ENCODE data around the gene OR2F1. TPM values are rescaled to one million over a fixed set of nuclear protein-coding genes. Genes with fewer than 3 reads are reported as not detected.

OR2F1 gene, protein sequence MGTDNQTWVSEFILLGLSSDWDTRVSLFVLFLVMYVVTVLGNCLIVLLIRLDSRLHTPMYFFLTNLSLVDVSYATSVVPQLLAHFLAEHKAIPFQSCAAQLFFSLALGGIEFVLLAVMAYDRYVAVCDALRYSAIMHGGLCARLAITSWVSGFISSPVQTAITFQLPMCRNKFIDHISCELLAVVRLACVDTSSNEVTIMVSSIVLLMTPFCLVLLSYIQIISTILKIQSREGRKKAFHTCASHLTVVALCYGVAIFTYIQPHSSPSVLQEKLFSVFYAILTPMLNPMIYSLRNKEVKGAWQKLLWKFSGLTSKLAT
- polyA plus RNA-seq = not detected

DNA sequence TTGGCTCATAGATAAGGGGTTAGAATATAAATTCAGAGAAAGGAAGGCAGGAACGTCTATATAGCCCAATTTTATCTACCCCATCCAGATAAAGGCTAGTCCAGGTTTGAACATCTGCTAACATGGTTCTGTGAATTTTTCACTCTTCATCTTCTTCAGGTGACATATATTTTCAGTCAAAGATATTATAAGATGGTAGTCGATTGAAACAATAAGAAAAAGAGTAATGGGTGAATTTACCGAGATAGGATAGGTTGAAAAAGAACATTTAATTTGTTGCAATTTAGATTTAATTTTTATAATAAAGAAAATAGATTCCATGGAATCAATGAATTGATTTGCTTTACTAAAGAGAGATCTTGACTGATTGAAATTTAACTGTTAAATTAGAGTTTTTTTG is at the start of gene OR2F1:
TSS of gene OR2F1 (plus strand) at position 301 of the 400 bp plus-strand sequence. CDS start 5,127 bp downstream, outside the sequence.
- no peak within 1 kb of the TSS for H3K27ac ChIP-seq (ENCODE audit: low read depth, low read length)
- 80 to 83% (median 80%) methylated on average over 3 of the region's 3 CpGs for WGBS, 3 donors

DNA sequence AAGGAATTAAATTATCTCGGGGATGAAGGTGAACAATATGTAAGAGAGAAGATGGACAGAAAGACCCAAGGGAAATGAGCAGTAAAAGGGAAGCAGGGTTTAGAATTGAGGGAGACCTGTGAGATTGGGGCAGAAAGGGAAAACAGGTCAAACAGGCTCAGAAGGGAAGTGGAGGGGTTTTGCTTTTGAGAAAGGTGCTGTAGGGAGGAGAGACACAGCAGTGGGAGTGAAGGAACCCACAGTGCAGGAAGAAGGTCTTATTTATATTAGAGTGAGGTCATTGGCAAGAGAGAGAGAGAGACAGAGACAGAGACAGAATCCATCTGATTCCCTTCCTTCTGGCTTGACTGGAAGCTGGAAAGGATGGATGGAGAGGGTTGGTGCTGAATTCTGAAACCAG is 49.1 kb upstream of the OR2F1 start:
- H3K27ac ChIP-seq (ENCODE audit: low read depth, low read length) = no peak overlapping the region
- WGBS, 3 donors = 70 to 95% (median 89%) methylated on average over 1 of the region's 1 CpG

DNA sequence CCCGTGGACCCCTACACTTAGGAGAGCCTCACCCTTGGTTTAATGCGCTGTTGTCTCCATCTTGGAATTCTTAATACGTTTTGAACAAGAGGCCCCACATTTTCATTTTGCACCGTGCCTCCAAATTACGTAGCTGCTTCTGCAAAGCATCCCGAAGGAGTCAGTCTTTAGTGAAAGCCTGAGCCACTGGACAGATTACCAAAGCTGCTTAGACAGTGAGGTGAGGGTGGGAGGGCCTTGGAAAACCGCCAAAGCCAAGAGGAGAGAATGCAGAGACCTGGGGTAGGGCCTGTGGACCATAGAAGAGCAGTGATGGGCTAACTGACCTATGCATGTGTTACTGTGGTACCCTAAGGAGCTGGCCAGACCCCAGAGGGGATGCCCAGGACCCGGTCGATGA is 48.5 kb upstream of the OR2F1 start:
- 86 to 89% (median 86%) methylated on average over 9 of the region's 9 CpGs for WGBS, 3 donors
- no peak overlapping the region for H3K27ac ChIP-seq (ENCODE audit: low read depth, low read length)

DNA sequence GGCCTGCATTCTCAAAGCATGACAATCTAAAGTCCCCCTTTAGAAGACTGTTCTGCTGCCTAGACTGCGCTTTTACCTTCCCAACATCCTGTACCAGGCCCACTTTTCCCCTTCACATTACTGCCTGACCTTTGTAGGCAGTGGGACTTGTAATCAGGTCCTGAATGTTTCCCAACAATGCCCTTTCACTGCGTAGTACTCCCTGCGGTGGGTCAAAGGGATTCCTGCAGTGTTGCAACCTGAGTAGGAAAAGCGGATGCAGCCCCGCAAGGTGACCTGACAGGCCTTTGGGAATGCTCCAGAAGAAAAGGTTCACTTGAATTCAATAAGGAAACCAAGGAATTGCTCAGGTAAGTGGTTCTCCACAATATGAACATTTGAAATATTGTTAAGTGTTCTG is 47.7 kb upstream of the OR2F1 start:
- 91% methylated on average over 5 of the region's 5 CpGs for WGBS, 3 donors
- H3K27ac ChIP-seq (ENCODE audit: low read depth, low read length) = no peak overlapping the region

DNA sequence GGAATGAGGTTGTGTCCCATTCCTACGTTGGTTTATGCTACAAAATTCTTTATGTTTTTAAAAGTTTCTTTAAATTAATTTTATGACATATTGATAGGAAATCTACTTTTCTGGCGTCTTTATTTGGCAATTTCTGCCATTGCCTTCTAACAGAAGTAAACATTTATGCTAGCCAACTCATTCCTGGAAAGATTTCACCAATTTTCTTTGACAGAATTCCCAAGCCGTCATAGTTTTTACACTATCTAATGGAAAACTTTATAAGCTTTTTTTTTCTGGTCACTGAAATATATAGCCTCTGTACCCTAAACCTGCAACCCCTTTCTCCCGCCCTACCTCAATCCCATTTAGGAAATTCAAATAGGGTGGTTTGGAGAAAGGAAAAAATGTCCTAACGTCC is 46.5 kb upstream of the OR2F1 start:
- H3K27ac ChIP-seq (ENCODE audit: low read depth, low read length) = no peak overlapping the region
- WGBS, 3 donors = 64 to 70% (median 66%) methylated on average over 5 of the region's 5 CpGs

DNA sequence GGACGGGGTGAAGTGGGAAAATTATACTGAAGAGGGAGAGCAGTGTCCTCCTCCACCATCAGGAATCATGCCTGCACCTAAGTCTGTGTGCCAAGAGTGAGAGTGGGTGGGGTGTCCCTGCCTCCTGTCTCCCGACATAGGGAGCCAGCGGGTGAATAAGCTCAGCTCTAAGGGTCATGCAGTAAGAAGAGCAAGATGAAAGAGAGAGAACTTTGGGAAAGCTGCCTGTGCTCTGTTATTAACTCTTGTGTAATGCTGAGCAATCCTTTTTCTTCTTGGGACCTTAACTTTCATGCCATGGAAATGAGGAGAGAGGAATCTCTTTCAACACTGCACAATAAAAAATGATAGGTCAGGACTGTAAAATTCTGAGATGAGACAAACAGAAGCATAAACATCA is 44.8 kb upstream of the OR2F1 start:
- 47 to 81% (median 63%) methylated on average over 3 of the region's 3 CpGs for WGBS, 3 donors
- H3K27ac ChIP-seq (ENCODE audit: low read depth, low read length) = no peak overlapping the region

DNA sequence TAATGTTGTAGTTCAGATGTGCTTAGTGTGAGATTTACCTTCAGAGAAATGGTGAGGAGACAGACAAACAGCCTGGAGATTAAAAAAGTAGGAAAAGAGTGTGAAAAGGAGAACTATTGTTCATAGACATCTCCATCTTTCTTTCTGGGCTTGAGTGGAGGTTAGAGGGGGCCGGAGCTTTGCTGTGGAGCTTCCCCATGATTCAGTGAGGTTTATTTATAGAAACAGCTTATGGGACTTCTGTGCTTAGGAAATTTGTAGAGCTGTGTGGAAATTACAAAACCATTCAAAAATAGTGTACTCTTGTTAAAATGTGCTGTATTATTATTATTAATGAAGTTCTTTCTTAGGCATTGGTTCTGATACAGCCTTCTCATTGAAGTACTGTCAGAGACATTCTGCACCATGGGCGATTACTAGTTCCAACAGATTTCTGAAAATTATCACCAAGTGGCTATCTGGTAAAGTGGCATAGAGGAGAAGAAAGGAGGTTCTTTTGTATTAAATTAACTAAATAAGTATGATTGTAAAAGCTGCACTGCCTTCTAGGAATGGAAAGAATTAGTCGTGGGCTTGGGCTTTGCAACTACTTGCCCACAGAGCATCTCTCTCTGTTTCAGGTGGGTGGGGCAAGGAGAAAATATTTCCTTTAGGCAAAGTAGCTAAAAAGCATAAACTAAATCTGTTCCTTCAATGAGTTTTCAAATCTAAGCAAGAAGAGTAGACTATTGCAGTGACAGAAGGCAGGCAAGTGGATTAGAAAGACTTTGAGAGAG is 44.0 kb upstream of the OR2F1 start:
- no peak overlapping the region for H3K27ac ChIP-seq (ENCODE audit: low read depth, low read length)

DNA sequence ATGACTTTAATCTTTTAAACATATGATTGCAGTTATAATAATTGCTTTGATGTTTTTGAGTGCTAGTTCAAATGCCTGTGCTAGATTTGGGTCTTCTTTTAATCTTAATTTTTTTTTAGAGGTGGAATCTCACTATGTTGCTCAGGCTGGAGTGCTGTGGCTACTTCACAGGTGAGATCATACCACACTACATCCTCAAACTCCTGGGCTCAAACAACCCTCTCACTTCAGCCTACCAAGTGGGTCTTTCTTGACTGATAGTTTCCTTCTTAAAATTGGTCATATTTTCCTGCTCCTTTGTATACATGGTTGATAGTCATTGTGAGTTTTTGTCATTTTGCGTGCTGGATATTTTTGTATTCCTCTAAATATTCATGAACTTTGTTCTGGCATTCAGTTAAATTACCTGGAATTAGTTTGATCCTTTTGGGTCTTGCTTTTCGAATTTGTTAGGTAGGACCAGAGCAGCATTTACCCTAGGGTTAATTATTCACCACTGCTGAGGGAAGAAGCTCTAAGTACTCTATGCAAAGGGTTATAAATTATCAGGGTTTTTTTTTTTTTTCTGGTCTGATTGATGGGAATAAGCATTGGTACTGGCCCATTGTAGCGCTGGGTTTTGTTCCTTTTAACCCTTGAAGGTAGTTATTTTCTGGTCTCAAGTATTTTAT is 40.6 kb upstream of the OR2F1 start:
- H3K27ac ChIP-seq (ENCODE audit: low read depth, low read length) = no peak overlapping the region
- WGBS, 3 donors = 53 to 92% (median 91%) methylated on average over 3 of the region's 3 CpGs

More for the DNA sequence above, 44.0 kb upstream of the OR2F1 start:
- 69 to 81% (median 78%) methylated on average over 3 of the region's 3 CpGs for WGBS, 3 donors

DNA sequence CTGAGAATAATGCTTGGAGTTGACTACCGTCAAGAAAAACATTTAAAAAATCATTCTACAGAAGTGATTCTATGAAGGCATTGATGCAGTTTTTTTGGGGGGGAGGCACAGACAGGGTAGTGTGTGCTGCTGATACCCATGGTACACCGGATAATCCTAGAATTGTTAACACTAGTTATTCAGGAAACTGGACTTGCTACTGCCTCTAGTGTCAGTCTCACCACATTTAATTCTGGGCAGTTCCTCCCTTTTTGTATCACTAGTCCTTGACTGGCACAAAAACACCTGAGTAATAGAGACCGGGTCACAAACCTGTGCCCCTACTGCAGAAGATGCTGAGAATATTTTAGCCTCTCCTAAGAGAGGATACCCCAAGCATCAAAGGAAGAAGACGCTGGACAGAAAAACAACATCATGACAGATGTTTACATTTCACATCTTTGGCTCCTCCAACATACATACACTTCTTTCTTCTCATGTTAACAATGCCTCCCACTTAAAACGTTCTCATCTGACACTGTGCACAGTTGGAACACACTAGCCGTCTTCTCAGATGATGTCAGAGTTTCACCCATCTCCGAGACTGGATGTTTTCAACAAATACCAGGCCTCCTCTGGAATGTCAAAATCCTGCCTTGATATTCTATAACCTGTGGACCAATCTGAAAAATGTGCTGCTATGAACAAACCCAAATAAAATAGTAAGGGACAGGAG is 39.5 kb upstream of the OR2F1 start:
- H3K27ac ChIP-seq (ENCODE audit: low read depth, low read length) = no peak overlapping the region
- 64 to 71% (median 70%) methylated on average over 7 of the region's 7 CpGs for WGBS, 3 donors

DNA sequence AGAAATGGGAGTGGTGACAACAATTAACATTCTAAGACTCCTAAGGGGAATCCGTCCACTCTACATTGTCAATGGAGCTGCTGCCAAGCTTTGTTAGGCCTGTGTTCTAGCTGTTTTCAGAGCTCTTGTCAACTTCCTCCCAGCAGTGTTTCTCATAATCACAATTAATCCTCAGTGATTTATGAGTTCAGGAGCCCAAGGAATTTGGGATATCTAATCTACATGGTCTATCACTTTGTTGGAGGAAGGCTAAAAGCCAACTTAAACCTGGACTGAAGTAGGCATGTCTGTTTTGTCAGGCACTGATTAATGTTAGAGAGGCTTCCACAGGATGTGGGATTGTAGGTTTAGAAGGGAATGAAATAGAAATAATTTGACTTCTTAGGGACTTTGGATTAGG is 29.8 kb upstream of the OR2F1 start:
- WGBS, 3 donors = 67 to 83% (median 71%) methylated on average over 1 of the region's 1 CpG
- no peak overlapping the region for H3K27ac ChIP-seq (ENCODE audit: low read depth, low read length)

DNA sequence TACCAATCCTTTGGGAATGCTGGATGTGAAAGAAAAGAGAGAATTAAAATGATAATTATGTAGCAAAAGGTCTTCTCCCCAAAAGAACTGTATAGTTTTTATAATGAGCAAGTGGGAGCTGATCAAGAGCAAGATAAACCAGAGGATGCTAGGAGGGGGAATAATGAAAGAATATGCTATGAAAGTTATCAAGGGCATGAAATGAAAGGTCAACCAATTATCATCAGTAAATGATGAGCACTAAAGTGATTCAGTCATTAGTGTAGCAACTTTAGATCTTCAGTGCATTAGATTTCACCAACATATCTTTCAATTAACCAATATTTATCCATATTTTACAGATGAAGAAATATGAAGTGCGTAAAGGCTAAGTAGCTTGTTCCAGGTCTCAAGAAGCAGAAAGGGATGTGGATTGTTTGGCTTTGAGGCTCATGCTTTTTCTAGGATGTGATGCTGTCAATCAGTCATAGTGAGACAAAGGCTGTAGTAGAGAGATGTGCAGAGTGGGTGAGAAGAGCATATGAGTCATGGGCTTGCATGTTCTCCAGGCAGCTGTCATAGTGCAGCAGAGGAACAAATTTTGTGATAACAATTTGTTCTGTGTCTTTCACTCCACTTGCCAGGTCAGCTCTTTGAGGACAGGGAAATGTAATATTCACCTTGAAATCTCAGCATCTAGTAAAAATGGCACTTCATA is 25.3 kb upstream of the OR2F1 start:
- H3K27ac ChIP-seq (ENCODE audit: low read depth, low read length) = no peak overlapping the region
- WGBS, 3 donors = 90 to 95% (median 95%) methylated on average over 1 of the region's 1 CpG

DNA sequence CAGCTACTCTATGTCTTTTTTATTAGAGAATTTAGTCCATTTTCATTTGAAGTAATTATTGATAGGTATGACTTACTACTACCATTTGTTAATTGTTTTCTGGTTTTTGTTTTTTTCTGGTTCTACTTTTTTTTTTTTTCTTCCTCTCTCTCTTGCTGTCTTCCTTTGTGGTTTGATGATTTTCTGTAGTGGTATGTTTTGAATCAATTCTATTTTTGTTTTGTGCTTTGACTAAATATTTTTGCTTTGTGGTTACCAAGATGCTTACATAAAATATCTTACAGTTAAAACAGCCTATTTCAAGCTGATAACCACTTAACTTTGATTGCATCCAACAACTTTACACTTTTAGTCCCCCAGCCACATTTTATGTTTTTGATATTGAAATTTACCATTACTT is 22.9 kb upstream of the OR2F1 start:
- no peak overlapping the region for H3K27ac ChIP-seq (ENCODE audit: low read depth, low read length)

DNA sequence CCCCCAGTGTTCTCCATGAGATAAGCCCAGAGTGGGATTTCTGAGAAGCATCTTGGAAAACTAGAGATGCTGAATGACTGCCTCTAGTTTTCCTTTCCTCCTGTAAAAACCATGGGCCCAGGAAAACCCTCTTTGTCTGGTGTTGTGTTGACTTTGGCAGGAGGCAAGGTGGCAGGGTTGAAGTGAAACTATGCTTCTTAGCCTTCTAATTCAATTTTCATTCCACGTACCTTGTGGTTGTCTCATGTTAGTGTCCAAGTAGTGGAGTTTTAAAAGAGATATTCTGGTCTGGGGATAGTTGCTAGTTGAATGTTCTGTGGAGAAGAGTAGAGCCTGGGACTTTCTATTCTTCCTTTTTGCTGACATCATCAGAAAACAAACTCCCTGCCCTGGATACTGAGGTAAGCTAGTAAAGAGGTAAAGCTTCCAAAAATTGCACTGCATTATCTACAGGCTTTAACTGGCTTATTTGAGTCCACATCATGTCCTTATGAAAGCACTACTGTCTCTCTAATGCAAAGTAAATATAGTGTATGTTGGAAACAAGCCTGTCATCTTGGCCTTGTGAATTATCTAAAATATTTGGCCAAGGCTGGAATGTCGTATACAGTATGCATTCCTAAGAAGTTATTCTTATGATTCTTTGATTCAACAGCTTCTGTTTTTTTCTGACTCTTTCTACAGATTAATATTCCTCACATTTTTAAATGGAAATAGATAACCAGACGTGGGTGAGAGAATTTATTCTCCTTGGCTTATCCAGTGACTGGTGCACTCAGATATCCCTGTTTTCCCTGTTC is 19.9 kb upstream of the OR2F1 start, which contains the start of gene OR2F2:
TSS of gene OR2F2 (plus strand) at position 708 of the 800 bp plus-strand sequence. CDS start at position 708, 0 bp downstream.
- 49 to 77% (median 74%) methylated on average over 3 of the region's 3 CpGs for WGBS, 3 donors
- H3K27ac ChIP-seq (ENCODE audit: low read depth, low read length) = no peak within 1 kb of the TSS

DNA sequence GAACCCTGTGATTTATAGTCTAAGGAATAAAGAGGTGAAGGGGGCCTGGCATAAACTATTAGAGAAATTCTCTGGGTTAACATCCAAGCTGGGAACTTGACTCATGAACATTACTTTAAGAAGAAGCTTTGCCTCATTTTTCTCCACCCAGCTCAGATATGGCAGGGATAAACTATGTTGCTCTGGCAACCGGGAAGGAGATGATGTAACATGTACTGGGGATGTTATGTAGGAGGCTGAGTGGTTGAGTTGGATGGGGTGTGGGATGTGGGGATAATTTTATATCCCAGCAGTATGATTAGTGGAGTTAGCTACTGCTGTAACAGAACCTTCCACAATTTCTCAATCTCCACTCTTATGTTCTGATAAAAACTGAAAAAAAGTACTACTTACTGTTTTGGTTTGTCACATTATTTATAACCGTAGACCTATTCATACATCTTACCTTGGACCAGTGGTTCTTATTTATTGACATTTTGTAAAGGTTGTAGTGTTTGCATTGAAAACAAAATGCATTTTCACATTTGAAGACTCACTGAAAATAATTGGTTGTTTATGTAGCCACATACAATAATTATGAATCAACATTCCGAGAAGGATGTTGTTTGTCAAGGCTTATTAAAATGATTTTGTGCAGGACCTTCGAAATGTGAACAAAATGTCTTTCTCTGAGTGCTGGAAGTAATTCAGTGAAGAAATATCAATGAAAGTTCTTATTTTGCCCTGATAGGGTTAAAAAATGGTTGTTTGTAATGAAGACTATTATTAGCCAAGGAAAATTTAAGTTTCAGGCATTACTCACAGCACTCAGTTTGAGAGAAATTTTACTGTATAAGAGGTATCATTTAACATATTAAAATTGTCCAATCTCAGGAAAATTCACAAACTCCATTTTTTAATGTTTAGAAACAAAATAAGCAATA is 18.3 kb upstream of the OR2F1 start:
- H3K27ac ChIP-seq (ENCODE audit: low read depth, low read length) = no peak overlapping the region
- 67 to 78% (median 77%) methylated on average over 4 of the region's 4 CpGs for WGBS, 3 donors

DNA sequence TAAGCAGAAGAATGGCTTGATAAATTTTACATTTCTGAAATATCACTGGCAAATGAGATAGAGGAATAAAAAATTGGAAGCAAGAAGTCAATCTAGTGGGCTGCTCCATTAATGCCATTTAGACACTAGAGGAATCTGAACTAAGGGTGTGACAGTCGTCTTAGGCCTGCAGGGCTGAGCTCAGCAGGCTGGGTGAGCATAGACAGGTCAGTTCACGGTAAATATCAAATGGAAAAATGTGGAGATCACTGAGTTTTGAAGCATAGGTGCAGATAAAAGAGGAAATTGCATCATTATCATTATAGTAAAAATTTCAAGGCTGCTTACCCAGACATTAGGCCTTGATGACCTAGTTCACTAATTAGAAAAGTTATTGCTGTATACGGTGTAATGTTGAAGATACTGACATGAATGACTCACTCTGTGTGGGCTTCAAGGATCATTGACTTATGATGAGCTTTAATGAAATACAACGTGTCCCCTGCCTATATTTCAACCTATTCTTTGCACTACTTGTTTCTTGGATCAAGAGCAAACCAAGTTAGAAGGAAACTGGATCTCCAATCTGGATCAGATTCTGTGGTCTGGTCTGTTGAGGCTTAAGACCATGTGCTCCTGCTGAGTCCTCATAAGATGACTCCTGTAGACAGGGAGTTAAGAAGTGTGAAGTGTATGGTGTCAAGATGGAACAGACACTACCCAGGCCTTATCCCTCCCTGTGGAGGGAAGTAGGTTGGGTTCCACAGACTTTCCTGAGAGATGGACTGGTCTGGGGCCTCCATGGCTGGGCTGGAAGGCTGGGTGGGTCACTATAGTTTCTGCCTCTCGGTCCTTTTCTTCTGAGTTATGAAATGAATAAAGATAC is 16.0 kb upstream of the OR2F1 start:
- WGBS, 3 donors = 68 to 82% (median 81%) methylated on average over 5 of the region's 5 CpGs
- no peak overlapping the region for H3K27ac ChIP-seq (ENCODE audit: low read depth, low read length)

DNA sequence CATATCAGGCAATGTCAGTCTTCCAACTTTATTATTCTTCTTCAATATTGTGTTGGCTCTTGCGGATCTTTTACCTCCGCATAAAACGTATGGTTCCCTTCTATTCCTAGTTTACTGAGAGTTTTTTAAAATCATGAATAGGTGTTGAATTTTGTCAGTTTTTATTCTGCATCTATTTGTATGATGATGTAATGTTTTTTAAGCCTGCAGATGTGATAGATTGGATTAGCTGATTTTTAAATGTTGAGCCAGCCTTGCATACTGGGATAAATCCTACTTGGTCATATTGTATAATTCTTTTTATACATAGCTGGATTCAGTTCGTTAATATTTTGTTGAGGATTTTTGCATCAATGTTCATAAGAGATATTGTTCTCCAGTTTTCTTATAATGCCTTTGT is 9.2 kb upstream of the OR2F1 start:
- 78 to 91% (median 88%) methylated on average over 4 of the region's 4 CpGs for WGBS, 3 donors
- no peak overlapping the region for H3K27ac ChIP-seq (ENCODE audit: low read depth, low read length)
